ENCODE results near the gene SETD2. TPM values are rescaled to one million over a fixed set of nuclear protein-coding genes. Genes with fewer than 3 reads are reported as not detected.
A peak's percentile ranks its signal among the peaks of the same experiment; 100 is the strongest.

Gene SETD2
- total and polyA plus RNA-seq, 9 of the 15 experiments (the other 6 are each of a cell fraction or from before 2014, with no cell fraction given), result 8.2 to 44.0 (median 33.6) TPM

DNA sequence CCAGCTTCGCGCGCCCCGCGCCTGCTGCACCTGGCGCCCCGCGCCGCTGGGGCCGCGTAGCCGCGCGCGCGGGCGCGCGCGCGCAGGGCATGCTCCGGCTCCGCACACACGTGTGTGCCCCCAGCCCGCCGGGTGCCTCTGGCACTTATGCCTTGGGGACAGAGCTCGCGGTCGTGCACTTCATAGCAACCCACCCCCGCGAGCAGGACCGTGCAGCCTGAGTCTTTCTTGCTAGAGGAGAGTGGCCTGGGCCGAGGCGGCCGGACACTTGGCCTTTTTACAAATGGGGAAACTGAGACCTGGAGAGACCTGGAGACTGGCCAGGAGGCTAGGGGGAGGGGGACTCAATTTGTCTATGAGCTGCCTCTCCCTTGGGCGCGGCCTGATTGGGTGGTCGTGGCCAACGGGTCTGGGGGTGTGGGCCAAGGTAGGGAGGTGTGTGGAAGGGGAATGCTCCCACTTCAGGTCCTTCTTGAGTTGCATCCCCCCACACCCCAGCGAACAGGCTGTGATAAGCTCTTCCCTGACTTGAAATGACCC is 183.9 kb downstream of the SETD2 start (continued):
- TF ChIP-seq, protein P1, sequence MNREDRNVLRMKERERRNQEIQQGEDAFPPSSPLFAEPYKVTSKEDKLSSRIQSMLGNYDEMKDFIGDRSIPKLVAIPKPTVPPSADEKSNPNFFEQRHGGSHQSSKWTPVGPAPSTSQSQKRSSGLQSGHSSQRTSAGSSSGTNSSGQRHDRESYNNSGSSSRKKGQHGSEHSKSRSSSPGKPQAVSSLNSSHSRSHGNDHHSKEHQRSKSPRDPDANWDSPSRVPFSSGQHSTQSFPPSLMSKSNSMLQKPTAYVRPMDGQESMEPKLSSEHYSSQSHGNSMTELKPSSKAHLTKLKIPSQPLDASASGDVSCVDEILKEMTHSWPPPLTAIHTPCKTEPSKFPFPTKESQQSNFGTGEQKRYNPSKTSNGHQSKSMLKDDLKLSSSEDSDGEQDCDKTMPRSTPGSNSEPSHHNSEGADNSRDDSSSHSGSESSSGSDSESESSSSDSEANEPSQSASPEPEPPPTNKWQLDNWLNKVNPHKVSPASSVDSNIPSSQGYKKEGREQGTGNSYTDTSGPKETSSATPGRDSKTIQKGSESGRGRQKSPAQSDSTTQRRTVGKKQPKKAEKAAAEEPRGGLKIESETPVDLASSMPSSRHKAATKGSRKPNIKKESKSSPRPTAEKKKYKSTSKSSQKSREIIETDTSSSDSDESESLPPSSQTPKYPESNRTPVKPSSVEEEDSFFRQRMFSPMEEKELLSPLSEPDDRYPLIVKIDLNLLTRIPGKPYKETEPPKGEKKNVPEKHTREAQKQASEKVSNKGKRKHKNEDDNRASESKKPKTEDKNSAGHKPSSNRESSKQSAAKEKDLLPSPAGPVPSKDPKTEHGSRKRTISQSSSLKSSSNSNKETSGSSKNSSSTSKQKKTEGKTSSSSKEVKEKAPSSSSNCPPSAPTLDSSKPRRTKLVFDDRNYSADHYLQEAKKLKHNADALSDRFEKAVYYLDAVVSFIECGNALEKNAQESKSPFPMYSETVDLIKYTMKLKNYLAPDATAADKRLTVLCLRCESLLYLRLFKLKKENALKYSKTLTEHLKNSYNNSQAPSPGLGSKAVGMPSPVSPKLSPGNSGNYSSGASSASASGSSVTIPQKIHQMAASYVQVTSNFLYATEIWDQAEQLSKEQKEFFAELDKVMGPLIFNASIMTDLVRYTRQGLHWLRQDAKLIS (CRISPR knock-in tag; IDR thresholded peaks at IDR 0.05), result 0 out of 2 replicates have a peak, but pooled peaks have one; percentile 44
- TF ChIP-seq CXXC5 (CRISPR knock-in tag; IDR thresholded peaks at IDR 0.05) (peak; percentile 17; the same call in 1 of the 2 replicates), BCOR (IDR thresholded peaks at IDR 0.05) (0 out of 2 replicates have a peak, but pooled peaks have one; percentile 44)
- TF ChIP-seq, protein P2, sequence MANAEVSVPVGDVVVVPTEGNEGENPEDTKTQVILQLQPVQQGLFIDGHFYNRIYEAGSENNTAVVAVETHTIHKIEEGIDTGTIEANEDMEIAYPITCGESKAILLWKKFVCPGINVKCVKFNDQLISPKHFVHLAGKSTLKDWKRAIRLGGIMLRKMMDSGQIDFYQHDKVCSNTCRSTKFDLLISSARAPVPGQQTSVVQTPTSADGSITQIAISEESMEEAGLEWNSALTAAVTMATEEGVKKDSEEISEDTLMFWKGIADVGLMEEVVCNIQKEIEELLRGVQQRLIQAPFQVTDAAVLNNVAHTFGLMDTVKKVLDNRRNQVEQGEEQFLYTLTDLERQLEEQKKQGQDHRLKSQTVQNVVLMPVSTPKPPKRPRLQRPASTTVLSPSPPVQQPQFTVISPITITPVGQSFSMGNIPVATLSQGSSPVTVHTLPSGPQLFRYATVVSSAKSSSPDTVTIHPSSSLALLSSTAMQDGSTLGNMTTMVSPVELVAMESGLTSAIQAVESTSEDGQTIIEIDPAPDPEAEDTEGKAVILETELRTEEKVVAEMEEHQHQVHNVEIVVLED (CRISPR knock-in tag; IDR thresholded peaks at IDR 0.05), result no peak
- TF ChIP-seq, protein P3, sequence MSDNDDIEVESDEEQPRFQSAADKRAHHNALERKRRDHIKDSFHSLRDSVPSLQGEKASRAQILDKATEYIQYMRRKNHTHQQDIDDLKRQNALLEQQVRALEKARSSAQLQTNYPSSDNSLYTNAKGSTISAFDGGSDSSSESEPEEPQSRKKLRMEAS (CRISPR knock-in tag; IDR thresholded peaks at IDR 0.05), result peak; percentile 58; the same call in 1 of the 2 replicates
- TF ChIP-seq, protein P4, sequence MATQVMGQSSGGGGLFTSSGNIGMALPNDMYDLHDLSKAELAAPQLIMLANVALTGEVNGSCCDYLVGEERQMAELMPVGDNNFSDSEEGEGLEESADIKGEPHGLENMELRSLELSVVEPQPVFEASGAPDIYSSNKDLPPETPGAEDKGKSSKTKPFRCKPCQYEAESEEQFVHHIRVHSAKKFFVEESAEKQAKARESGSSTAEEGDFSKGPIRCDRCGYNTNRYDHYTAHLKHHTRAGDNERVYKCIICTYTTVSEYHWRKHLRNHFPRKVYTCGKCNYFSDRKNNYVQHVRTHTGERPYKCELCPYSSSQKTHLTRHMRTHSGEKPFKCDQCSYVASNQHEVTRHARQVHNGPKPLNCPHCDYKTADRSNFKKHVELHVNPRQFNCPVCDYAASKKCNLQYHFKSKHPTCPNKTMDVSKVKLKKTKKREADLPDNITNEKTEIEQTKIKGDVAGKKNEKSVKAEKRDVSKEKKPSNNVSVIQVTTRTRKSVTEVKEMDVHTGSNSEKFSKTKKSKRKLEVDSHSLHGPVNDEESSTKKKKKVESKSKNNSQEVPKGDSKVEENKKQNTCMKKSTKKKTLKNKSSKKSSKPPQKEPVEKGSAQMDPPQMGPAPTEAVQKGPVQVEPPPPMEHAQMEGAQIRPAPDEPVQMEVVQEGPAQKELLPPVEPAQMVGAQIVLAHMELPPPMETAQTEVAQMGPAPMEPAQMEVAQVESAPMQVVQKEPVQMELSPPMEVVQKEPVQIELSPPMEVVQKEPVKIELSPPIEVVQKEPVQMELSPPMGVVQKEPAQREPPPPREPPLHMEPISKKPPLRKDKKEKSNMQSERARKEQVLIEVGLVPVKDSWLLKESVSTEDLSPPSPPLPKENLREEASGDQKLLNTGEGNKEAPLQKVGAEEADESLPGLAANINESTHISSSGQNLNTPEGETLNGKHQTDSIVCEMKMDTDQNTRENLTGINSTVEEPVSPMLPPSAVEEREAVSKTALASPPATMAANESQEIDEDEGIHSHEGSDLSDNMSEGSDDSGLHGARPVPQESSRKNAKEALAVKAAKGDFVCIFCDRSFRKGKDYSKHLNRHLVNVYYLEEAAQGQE (IDR thresholded peaks at IDR 0.05; ENCODE audit: borderline replicate concordance), result no peak
- TF ChIP-seq, protein P4 (CRISPR knock-in tag; IDR thresholded peaks at IDR 0.05; ENCODE audit: low read depth), result no peak
- TF ChIP-seq, protein P5, sequence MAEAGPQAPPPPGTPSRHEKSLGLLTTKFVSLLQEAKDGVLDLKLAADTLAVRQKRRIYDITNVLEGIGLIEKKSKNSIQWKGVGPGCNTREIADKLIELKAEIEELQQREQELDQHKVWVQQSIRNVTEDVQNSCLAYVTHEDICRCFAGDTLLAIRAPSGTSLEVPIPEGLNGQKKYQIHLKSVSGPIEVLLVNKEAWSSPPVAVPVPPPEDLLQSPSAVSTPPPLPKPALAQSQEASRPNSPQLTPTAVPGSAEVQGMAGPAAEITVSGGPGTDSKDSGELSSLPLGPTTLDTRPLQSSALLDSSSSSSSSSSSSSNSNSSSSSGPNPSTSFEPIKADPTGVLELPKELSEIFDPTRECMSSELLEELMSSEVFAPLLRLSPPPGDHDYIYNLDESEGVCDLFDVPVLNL (CRISPR knock-in tag; IDR thresholded peaks at IDR 0.05; ENCODE audit: low read depth), result 0 out of 2 replicates have a peak, but pooled peaks have one; percentile 59
